Activated CD4-positive, CD25-positive, alpha-beta regulatory T cell (primary cell): ENCODE results near the gene DVL2.
A peak's percentile ranks its signal among the peaks of the same experiment; 100 is the strongest.
"Not testable (repeated sequence)": the region's sequence is repeated elsewhere in the genome, so short reads cannot be mapped to it uniquely, and the experiment has no call there.

ENCODE experiments used
- DNase-seq, 4 experiments: peaks; one replicate each; lab custom pipeline; 2025; lab: John Stamatoyannopoulos, UW

Gene DVL2

GRCh38 chr17:7203391-7203790, 30.9 kb downstream of the DVL2 start:
- DNase-seq = no peak

- no peak for DNase-seq
These were observed 37.5 kb downstream of the DVL2 start for GRCh38 chr17:7196651-7197401.

- DNase-seq = no peak
These were observed 38.3 kb downstream of the DVL2 start for GRCh38 chr17:7195971-7196370.

GRCh38 chr17:7192271-7192937, 41.9 kb downstream of the DVL2 start:
- DNase-seq = no peak

GRCh38 chr17:7191571-7192270, 42.6 kb downstream of the DVL2 start:
- no peak for DNase-seq

GRCh38 chr17:7191069-7191468, 43.2 kb downstream of the DVL2 start:
- DNase-seq = no peak

GRCh38 chr17:7190276-7190917, 43.9 kb downstream of the DVL2 start:
- DNase-seq = no peak

- DNase-seq = no peak
These were observed 48.1 kb downstream of the DVL2 start for GRCh38 chr17:7186241-7186640.

- no peak for DNase-seq
These were observed 49.7 kb downstream of the DVL2 start for GRCh38 chr17:7184647-7185046.

- DNase-seq = no peak
These were observed 50.2 kb downstream of the DVL2 start for GRCh38 chr17:7184091-7184488.

- no peak for DNase-seq
These were observed 50.8 kb downstream of the DVL2 start for GRCh38 chr17:7183433-7184090.

- DNase-seq = not testable (repeated sequence)
These were observed 52.2 kb downstream of the DVL2 start for GRCh38 chr17:7182101-7182500.

- DNase-seq = no peak
These were observed 54.7 kb downstream of the DVL2 start, which contains the start of gene ASGR1 for GRCh38 chr17:7179317-7180254. TSS of gene ASGR1 (minus strand) at chr17:7179370. CDS start at chr17:7178563, 807 bp downstream.

GRCh38 chr17:7178973-7179316, 55.4 kb downstream of the DVL2 start:
- DNase-seq = no peak

- DNase-seq = no peak
These were observed 56.3 kb downstream of the DVL2 start for GRCh38 chr17:7177954-7178477.

- DNase-seq = peak in 3 of 4 experiments; percentile 24 to 38 (median 28)
These were observed 56.9 kb downstream of the DVL2 start for GRCh38 chr17:7177191-7177953.

GRCh38 chr17:7176841-7177190, 57.5 kb downstream of the DVL2 start:
- DNase-seq = no peak

GRCh38 chr17:7176107-7176840, 58.0 kb downstream of the DVL2 start:
- no peak for DNase-seq
